OCI-LY7 (cell line): ENCODE results near the gene PLXDC1. TPM values are rescaled to one million over a fixed set of nuclear protein-coding genes. Genes with fewer than 3 reads are reported as not detected.
"Not testable (repeated sequence)": the region's sequence is repeated elsewhere in the genome, so short reads cannot be mapped to it uniquely, and the experiment has no call there.

Experiments used
- BruUV-seq: library from RNA; stranded (reverse); fragments of 400-500 nt; replicated peaks from 2 replicates; lab custom pipeline; 2021; lab: Mats Ljungman, UMichigan
- CTCF ChIA-PET: fragments of 300-600 bp; sonication (Branson Sonifier 250); formaldehyde crosslinking; loops from one replicate; lab custom pipeline; 2022; ENCODE audit warnings: antibody characterized with exemption; ENCODE audit not compliant: unreplicated experiment; lab: Charles Lee
- POLR2A ChIA-PET: fragments of 300-600 bp; sonication (Branson Sonifier 250); formaldehyde crosslinking; loops from one replicate; lab custom pipeline; 2022; ENCODE audit warnings: antibody characterized with exemption; lab: Charles Lee
- DNase-seq: peaks from one replicate; pipeline ENCODE4 v3.0.0-alpha.2; 2015; ENCODE audit warnings: low spot score
- H2AFZ ChIP-seq: fragments of 200-600 bp; sonication (generic), shearing (Covaris generic); 2 replicates; pipeline ENCODE4 v1.6.1; 2014; ENCODE audit warnings: mild to moderate bottlenecking, antibody characterized with exemption, low read length, moderate library complexity
- H3K27ac ChIP-seq: fragments of 200-600 bp; sonication (generic); 2 replicates; pipeline ENCODE4 v1.5.1; 2014; ENCODE audit warnings: mixed run types, low read depth, mild to moderate bottlenecking, moderate library complexity, low read length, inconsistent platforms; ENCODE audit not compliant: poor library complexity, severe bottlenecking
- H3K36me3 ChIP-seq: fragments of 200-600 bp; sonication (generic); 2 replicates; pipeline ENCODE4 v1.6.1; 2014; ENCODE audit warnings: mild to moderate bottlenecking, antibody characterized with exemption, low read length, moderate library complexity, mixed read lengths; ENCODE audit not compliant: insufficient read depth
- H3K4me1 ChIP-seq: fragments of 200-600 bp; sonication (generic); 2 replicates; pipeline ENCODE4 v1.5.1; 2014; ENCODE audit warnings: mild to moderate bottlenecking, low read length; ENCODE audit not compliant: insufficient read depth, poor library complexity, severe bottlenecking
- H3K4me2 ChIP-seq: fragments of 200-600 bp; sonication (generic); 2 replicates; pipeline ENCODE4 v1.6.1; 2014; ENCODE audit warnings: mild to moderate bottlenecking, low read length
- H3K4me3 ChIP-seq: fragments of 200-600 bp; sonication (generic); 2 replicates; pipeline ENCODE4 v1.5.1; 2014; ENCODE audit warnings: mild to moderate bottlenecking, low read depth, low read length; ENCODE audit not compliant: poor library complexity, severe bottlenecking
- H3K79me2 ChIP-seq: fragments of 200-600 bp; sonication (generic); 2 replicates; pipeline ENCODE4 v1.6.1; 2016; ENCODE audit warnings: low read depth, mild to moderate bottlenecking, low read length, moderate library complexity, mixed read lengths; ENCODE audit not compliant: insufficient read depth
- H3K9me2 ChIP-seq: fragments of 200-600 bp; sonication (generic); 2 replicates; pipeline ENCODE4 v1.6.1; 2016; ENCODE audit warnings: mild to moderate bottlenecking, low read length, mixed read lengths; ENCODE audit not compliant: insufficient read depth
- H3K9me3 ChIP-seq: fragments of 200-600 bp; sonication (generic); 2 replicates; pipeline ENCODE4 v1.6.1; 2014; ENCODE audit warnings: mild to moderate bottlenecking, mixed run types, low read length, mixed read lengths
- H4K20me1 ChIP-seq: fragments of 200-600 bp; sonication (generic); 2 replicates; pipeline ENCODE4 v1.6.1; 2014; ENCODE audit warnings: mild to moderate bottlenecking, antibody characterized with exemption, low read length, moderate library complexity, mixed read lengths; ENCODE audit not compliant: insufficient read depth
- CTCF ChIP-seq: fragments of 200-600 bp; sonication (generic); conservative IDR thresholded peaks from 2 replicates; pipeline ENCODE4 v1.5.1; 2014; ENCODE audit warnings: mild to moderate bottlenecking, antibody characterized with exemption, low read length, moderate library complexity, mixed read lengths
- EZH2phosphoT487 ChIP-seq: fragments of 200-600 bp; sonication (generic); IDR thresholded peaks from 2 replicates; pipeline ENCODE4 v1.6.1; 2018; ENCODE audit warnings: low read depth, borderline replicate concordance, mild to moderate bottlenecking, mixed run types, antibody characterized with exemption, low read length, moderate library complexity, mixed read lengths
- intact Hi-C: fragments of 100-400 bp; cut with micrococcal nuclease; formaldehyde crosslinking; loops from one replicate; pipeline ENCODE4 v1.10.0; 2022; ENCODE audit not compliant: unreplicated experiment
- total RNA-seq, 2 experiments: library from RNA; depleted of rRNA in 1 of 2; stranded (reverse); fragments of >200 nt in 1 of 2; shearing (Covaris generic) in 1 of 2; gene quantifications; 2 replicates each; pipeline ENCODE4 v1.2.3, GENCODE V29; 2014 to 2022

The PLXDC1 gene
- total RNA-seq, 2 experiments from 2014 or later, result 0.13 to 0.67 TPM

- POLR2A ChIA-PET, result interaction anchor here (0.6 to 2.9 kb wide), 3 partner anchors 16 to 112 kb away, joined by 3 to 8 read pairs (median 6); no protein-coding TSS in a partner anchor
Measured at GRCh38 chr17:39169518-39169917, 18.1 kb upstream of the PLXDC1 start.

GRCh38 chr17:39169101-39169500, 17.7 kb upstream of the PLXDC1 start:
- no peak overlapping the region for H2AFZ ChIP-seq
- no peak for DNase-seq
- CTCF ChIA-PET, result no interaction called here
- intact Hi-C loops, result no loop called here
- H3K27ac ChIP-seq, result peak overlapping the region; percentile 89
- peaks cover 88% of the 10 kb centered on the region for H3K4me1 ChIP-seq
- H4K20me1 ChIP-seq, result no peaks in the 10 kb centered on the region
- no peak overlapping the region for H3K4me2 ChIP-seq
- BruUV-seq, result no TSS peak
- POLR2A ChIA-PET, result interaction anchor here (0.7 to 2.9 kb wide), 2 partner anchors 15 to 112 kb away, joined by 6 to 8 read pairs; no protein-coding TSS in a partner anchor
- H3K36me3 ChIP-seq, result no peaks in the 10 kb centered on the region
- no peaks in the 10 kb centered on the region for H3K9me2 ChIP-seq
- no peak overlapping the region for H3K4me3 ChIP-seq
- peaks cover 3% of the 10 kb centered on the region; the same call in 1 of the 2 replicates for H3K9me3 ChIP-seq
- no peaks in the 10 kb centered on the region for H3K79me2 ChIP-seq
- TF ChIP-seq EZH2phosphoT487 (no peak), CTCF (no peak)

More at GRCh38 chr17:39169518-39169917, 18.1 kb upstream of the PLXDC1 start:
- Histone ChIP-seq H3K79me2 (no peaks in the 10 kb centered on the region), H3K4me3 (no peak overlapping the region), H3K4me2 (peak overlapping the region; percentile 62), H3K27ac (peak overlapping the region; percentile 89), H2AFZ (no peak overlapping the region), H3K4me1 (peaks cover 88% of the 10 kb centered on the region), H3K9me2 (no peaks in the 10 kb centered on the region), H3K36me3 (peaks cover under 1% of the 10 kb centered on the region; the same call in 1 of the 2 replicates), H3K9me3 (peaks cover 3% of the 10 kb centered on the region; the same call in 1 of the 2 replicates), H4K20me1 (no peaks in the 10 kb centered on the region)
- no peak for TF ChIP-seq CTCF
- TF ChIP-seq EZH2phosphoT487, result no peak
- DNase-seq, result no peak
- CTCF ChIA-PET, result no interaction called here
- no TSS peak for BruUV-seq
- intact Hi-C loops, result no loop called here

GRCh38 chr17:39168503-39168902, 17.1 kb upstream of the PLXDC1 start:
- H3K9me2 ChIP-seq, H3K9me3 ChIP-seq, H2AFZ ChIP-seq, H4K20me1 ChIP-seq, H3K79me2 ChIP-seq, H3K36me3 ChIP-seq, H3K4me2 ChIP-seq, POLR2A ChIA-PET, H3K4me3 ChIP-seq, intact Hi-C loops, BruUV-seq, DNase-seq: not testable (repeated sequence)
- Histone ChIP-seq H3K27ac (peak overlapping the region; percentile 72), H3K4me1 (peaks cover 84% of the 10 kb centered on the region)
- CTCF ChIA-PET, result interaction anchor here (0.6 kb wide), 1 partner anchor 523 kb away, joined by 6 read pairs; no protein-coding TSS in a partner anchor
